ENCODE data around the gene USH1G. TPM values are rescaled to one million over a fixed set of nuclear protein-coding genes. Genes with fewer than 3 reads are reported as not detected.
"Not testable (repeated sequence)": the region's sequence is repeated elsewhere in the genome, so short reads cannot be mapped to it uniquely, and the experiment has no call there.

Gene USH1G
- total and polyA plus RNA-seq, 8 donors = 0.06 to 0.13 (median 0.12) TPM; not detected in 3

DNA sequence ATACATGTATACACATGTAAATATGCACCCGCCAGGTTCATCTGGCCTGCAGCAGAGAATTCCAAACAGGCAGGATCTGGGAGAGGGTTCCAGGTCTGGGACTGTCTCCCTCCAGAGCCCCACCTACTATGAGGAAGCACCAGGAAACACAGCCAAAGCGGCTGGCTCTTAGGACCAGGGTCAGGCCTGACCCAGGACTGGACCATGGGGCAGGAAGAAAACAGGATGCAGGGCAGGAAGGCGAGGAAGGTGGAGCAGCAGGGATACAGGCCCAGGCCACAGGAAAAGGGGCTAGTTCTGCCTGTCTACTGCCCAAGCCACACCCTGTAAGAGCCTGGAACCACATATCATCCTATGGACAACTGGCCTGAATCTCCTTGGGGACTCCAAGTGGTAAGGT is 47.3 kb upstream of the USH1G start:
- H3K4me1 ChIP-seq = peaks cover 0 to 17% of the 10 kb centered on the region in 2 donors
- H3K27ac ChIP-seq = peak overlapping the region; percentile 19 to 58
- H3K9me3 ChIP-seq = no peaks in the 10 kb centered on the region
- H3K36me3 ChIP-seq = no peaks in the 10 kb centered on the region
- TF ChIP-seq, protein P1, sequence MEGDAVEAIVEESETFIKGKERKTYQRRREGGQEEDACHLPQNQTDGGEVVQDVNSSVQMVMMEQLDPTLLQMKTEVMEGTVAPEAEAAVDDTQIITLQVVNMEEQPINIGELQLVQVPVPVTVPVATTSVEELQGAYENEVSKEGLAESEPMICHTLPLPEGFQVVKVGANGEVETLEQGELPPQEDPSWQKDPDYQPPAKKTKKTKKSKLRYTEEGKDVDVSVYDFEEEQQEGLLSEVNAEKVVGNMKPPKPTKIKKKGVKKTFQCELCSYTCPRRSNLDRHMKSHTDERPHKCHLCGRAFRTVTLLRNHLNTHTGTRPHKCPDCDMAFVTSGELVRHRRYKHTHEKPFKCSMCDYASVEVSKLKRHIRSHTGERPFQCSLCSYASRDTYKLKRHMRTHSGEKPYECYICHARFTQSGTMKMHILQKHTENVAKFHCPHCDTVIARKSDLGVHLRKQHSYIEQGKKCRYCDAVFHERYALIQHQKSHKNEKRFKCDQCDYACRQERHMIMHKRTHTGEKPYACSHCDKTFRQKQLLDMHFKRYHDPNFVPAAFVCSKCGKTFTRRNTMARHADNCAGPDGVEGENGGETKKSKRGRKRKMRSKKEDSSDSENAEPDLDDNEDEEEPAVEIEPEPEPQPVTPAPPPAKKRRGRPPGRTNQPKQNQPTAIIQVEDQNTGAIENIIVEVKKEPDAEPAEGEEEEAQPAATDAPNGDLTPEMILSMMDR (IDR thresholded peaks at IDR 0.05) = no peak
- intact Hi-C loops (cut with DNase I) = no loop called here
- DNase-seq (no peak), ATAC-seq (no peak)
- H3K27me3 ChIP-seq = peaks cover 7 to 53% of the 10 kb centered on the region in 2 donors
- peak overlapping the region in 1 of 2 donors; percentile 69 for H3K4me3 ChIP-seq

DNA sequence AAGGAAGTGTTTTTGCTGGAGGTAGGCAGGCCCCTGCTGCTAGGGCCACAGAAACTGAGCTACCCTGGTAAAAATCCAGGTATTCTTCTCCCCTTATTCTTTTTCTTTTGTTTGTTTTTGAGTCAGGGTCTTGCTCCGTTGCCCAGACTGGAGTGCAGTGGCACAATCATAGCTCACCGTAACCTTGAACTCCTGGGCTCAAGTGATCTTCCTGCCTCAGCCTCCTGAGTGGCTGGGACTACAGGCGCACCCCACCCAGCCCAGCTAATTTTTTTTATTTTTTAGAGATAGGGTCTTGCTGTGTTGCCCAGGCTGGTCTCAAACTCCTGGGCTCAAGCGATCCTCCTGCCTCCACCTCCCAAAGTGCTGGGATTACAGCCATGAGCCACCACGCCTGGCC is 46.4 kb upstream of the USH1G start:
- H3K4me3 ChIP-seq; intact Hi-C loops (cut with DNase I); H3K27ac ChIP-seq; H3K9me3 ChIP-seq; DNase-seq; H3K36me3 ChIP-seq; ATAC-seq: not testable (repeated sequence)
- Histone ChIP-seq H3K4me1 (peaks cover 0 to 17% of the 10 kb centered on the region in 2 donors), H3K27me3 (peaks cover 7 to 45% of the 10 kb centered on the region in 2 donors)

DNA sequence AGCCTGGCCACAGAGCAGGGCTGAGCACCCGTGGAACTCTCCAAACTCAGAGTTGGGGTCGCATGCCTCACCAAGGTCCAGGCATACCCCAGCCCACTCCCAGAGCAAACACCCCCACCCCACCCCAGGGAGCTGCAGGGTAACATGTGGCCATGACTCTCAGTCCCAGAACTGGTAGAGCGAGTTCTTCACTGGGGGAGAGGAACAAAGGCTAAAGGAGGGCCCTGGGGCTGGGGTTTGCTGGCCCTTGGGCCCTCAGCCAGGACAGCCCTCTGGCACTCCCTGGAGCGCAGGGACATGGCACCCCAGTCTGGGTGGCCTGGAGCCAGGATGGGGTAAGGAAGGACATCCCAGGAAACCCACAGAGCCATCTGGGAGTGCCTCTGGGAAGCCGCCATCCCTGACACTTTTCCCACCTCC is 45.3 kb upstream of the USH1G start:
- Histone ChIP-seq H3K4me1 (peaks cover 0 to 17% of the 10 kb centered on the region in 2 donors), H3K36me3 (no peaks in the 10 kb centered on the region), H3K27me3 (peaks cover 7 to 33% of the 10 kb centered on the region in 2 donors), H3K9me3 (no peaks in the 10 kb centered on the region), H3K27ac (no peak overlapping the region), H3K4me3 (no peak overlapping the region)
- intact Hi-C loops (cut with DNase I) = no loop called here
- ATAC-seq (peak; percentile 16), DNase-seq (peak in 1 of 4 donors; percentile 77)
- TF ChIP-seq, protein P1 (IDR thresholded peaks at IDR 0.05) = no peak

DNA sequence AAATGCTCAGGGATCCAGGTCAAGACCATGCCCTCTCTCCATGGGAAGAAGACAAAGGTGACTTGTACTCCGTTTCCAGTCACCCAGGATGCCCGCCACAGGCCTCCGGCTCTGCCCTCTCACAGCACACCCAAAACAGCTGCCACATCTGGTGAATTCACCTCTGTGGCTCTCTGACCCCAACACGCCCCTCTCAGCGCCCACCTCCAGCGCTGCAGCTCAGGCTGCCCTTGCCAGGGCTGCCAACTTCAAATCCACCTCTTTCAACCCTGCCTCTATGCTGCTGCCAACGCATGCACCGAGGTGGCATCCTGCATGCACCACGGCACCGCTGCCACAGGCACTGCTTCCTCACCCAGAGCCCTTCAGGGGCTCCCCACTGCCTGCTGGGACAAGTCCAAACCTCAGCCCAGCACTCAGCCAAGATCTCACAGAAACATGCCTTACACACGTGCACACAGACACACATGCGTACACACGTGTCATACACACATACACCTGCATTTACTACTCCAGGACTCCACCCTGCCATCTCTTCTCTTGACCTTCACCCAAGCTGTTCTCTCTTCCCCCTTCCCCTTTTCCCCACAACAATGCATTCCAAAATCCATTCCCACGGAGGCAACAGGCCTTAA is 42.0 kb upstream of the USH1G start:
- TF ChIP-seq, protein P1 (IDR thresholded peaks at IDR 0.05) = no peak
- no peak for ATAC-seq
- Histone ChIP-seq H3K4me1 (peaks cover 0 to 13% of the 10 kb centered on the region in 2 donors), H3K9me3 (no peaks in the 10 kb centered on the region), H3K27ac (no peak overlapping the region), H3K36me3 (peaks cover 0 to 5% of the 10 kb centered on the region in 2 donors), H3K27me3 (peaks cover 0 to under 1% of the 10 kb centered on the region in 2 donors), H3K4me3 (no peak overlapping the region)
- DNase-seq = peak in 1 of 4 donors; percentile 78
- intact Hi-C loops (cut with DNase I) = no loop called here

DNA sequence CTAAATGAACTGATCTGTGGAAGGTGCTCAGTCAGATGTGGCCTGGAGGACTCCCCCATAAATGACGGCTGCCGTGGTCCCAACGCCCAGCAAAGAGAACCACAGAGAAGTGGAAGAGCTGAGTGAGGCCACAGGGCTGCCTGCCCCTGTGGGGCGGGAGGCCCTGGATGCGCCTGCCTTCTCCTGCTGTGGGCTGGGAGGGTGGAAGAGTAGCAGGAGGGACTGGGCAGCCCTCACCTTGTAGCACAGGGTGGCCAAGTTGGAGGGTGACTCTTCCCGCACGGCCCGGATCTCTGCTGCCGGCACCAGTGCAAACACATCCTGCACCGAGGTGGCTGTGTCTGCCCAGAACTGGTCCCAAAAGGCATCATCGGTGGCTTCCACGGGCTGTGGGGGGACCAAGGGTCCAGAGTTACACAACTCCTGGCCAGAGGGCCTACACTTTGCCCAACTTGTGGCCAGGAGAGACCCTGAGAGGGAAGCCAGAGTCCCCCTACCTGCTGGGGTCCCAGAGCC is 41.2 kb upstream of the USH1G start:
- Histone ChIP-seq H3K9me3 (no peaks in the 10 kb centered on the region), H3K27ac (no peak overlapping the region), H3K27me3 (no peaks in the 10 kb centered on the region), H3K4me1 (peaks cover 0 to 13% of the 10 kb centered on the region in 2 donors), H3K36me3 (peaks cover 0 to 7% of the 10 kb centered on the region in 2 donors), H3K4me3 (no peak overlapping the region)
- TF ChIP-seq, protein P1 (IDR thresholded peaks at IDR 0.05) = no peak
- peak in 1 of 4 donors; percentile 51 for DNase-seq
- intact Hi-C loops (cut with DNase I) = no loop called here
- no peak for ATAC-seq

Measured in left lung (tissue), 10 donors.